SK-N-SH (cell line): ENCODE measurements around the gene IGF2BP2. TPM values are rescaled to one million over a fixed set of nuclear protein-coding genes. Genes with fewer than 3 reads are reported as not detected.

Experiments
- CTCF ChIA-PET: fragments of 300-600, 350-600 bp; formaldehyde crosslinking; extraction: SDS; loops from one replicate; lab custom pipeline; 2021; lab: Yijun Ruan, JAX
- POLR2A ChIA-PET: fragments of 350-600 bp; sonication (Branson Sonifier 250); formaldehyde crosslinking; extraction: SDS; loops from one replicate; lab custom pipeline; 2020; ENCODE audit warnings: antibody characterized with exemption, inconsistent platforms; lab: Yijun Ruan, JAX
- DNase-seq: peaks from one replicate; pipeline ENCODE4 v3.0.0; 2012
- H2AFZ ChIP-seq: fragments of 200-600 bp; sonication (generic); 2 replicates; pipeline ENCODE4 v1.8.1; 2016; ENCODE audit warnings: antibody characterized with exemption, mild to moderate bottlenecking, low read depth
- H3F3A ChIP-seq: fragments of 200-600 bp; sonication (generic); replicated peaks from 2 replicates; pipeline ENCODE3; 2016; ENCODE audit warnings: antibody characterized with exemption, mild to moderate bottlenecking; ENCODE audit not compliant: insufficient read depth
- H3K27ac ChIP-seq, 2 experiments: fragments of 200-500 bp in 1 of 2; fragments of 200-600 bp in 1 of 2; sonication (Bioruptor generic) in 1 of 2; sonication (generic), shearing (Covaris generic) in 1 of 2; 2 replicates each; pipeline versions ENCODE4 v1.5.1 to v1.6.1; 2014 to 2016; ENCODE audit warnings: low read depth in 2 of 2, inconsistent platforms in 1 of 2, low read length in 1 of 2, mild to moderate bottlenecking in 1 of 2, mixed read lengths in 1 of 2
- H3K27me3 ChIP-seq: fragments of 200-600 bp; sonication (generic), shearing (Covaris generic); 2 replicates; pipeline ENCODE4 v1.6.1; 2016; ENCODE audit warnings: mixed run types; ENCODE audit not compliant: insufficient read depth
- H3K36me3 ChIP-seq, 2 experiments: fragments of 200-500 bp in 1 of 2; fragments of 200-600 bp in 1 of 2; sonication (Bioruptor generic) in 1 of 2; sonication (generic) in 1 of 2; replicated peaks in 1 of 2; 2 replicates each; pipeline versions ENCODE3 to v1.5.1; 2014 to 2016; ENCODE audit warnings: low read length in 1 of 2, mild to moderate bottlenecking in 1 of 2; ENCODE audit not compliant: insufficient read depth in 2 of 2, control insufficient read depth in 1 of 2
- H3K4me1 ChIP-seq, 2 experiments: fragments of 200-500 bp in 1 of 2; fragments of 200-600 bp in 1 of 2; sonication (Bioruptor generic) in 1 of 2; sonication (generic), shearing (Covaris generic) in 1 of 2; 2 replicates each; pipeline versions ENCODE4 v1.5.1 to v1.6.1; 2014 to 2016; ENCODE audit warnings: low read depth in 1 of 2, low read length in 1 of 2, mixed run types in 1 of 2; ENCODE audit not compliant: insufficient read depth in 2 of 2, control insufficient read depth in 1 of 2
- H3K4me2 ChIP-seq: fragments of 200-600 bp; sonication (generic), shearing (Covaris generic); 2 replicates; pipeline ENCODE4 v1.6.1; 2017; ENCODE audit warnings: mixed run types
- H3K4me3 ChIP-seq, 2 experiments: fragments of 200-500 bp in 1 of 2; fragments of 200-600 bp in 1 of 2; sonication (Bioruptor generic) in 1 of 2; sonication (generic), shearing (Covaris generic) in 1 of 2; 2 replicates each; pipeline versions ENCODE4 v1.5.1 to v1.8.1; 2014 to 2016; ENCODE audit warnings: low read depth in 2 of 2, inconsistent platforms in 1 of 2, low read length in 1 of 2, mild to moderate bottlenecking in 1 of 2, mixed read lengths in 1 of 2, moderate library complexity in 1 of 2
- H3K79me2 ChIP-seq: fragments of 200-600 bp; sonication (generic); 2 replicates; pipeline ENCODE4 v1.8.1; 2017; ENCODE audit warnings: mild to moderate bottlenecking; ENCODE audit not compliant: insufficient read depth
- H3K9ac ChIP-seq: fragments of 200-600 bp; sonication (generic); 2 replicates; pipeline ENCODE4 v1.6.1; 2017; ENCODE audit warnings: mixed run types
- H3K9me2 ChIP-seq: fragments of 200-600 bp; sonication (generic); 2 replicates; pipeline ENCODE4 v1.6.1; 2017; ENCODE audit warnings: mixed run types
- H3K9me3 ChIP-seq: fragments of 200-600 bp; sonication (generic); 2 replicates; pipeline ENCODE4 v1.6.1; 2017; ENCODE audit warnings: mixed run types, mild to moderate bottlenecking, moderate library complexity
- H4K20me1 ChIP-seq: fragments of 200-600 bp; sonication (generic); 2 replicates; pipeline ENCODE4 v1.6.1; 2017; ENCODE audit warnings: mild to moderate bottlenecking, mixed run types; ENCODE audit not compliant: insufficient read depth
- EZH2phosphoT487 ChIP-seq: fragments of 200-600 bp; sonication (generic); IDR thresholded peaks from 2 replicates; pipeline ENCODE4 v1.6.1; 2017; ENCODE audit warnings: low read depth, mixed run types, mild to moderate bottlenecking, antibody characterized with exemption, moderate library complexity, borderline replicate concordance
- FOSL2 ChIP-seq: IDR thresholded peaks from 2 replicates; pipeline ENCODE4 v1.4.0; 2012; ENCODE audit warnings: low read depth, mild to moderate bottlenecking, moderate library complexity, borderline replicate concordance
- FOXM1 ChIP-seq: IDR thresholded peaks from 2 replicates; pipeline ENCODE4 v1.4.0; 2012; ENCODE audit warnings: low read depth, mild to moderate bottlenecking
- GABPA ChIP-seq: IDR thresholded peaks from 2 replicates; pipeline ENCODE4 v1.4.0; 2012; ENCODE audit warnings: low read depth, mild to moderate bottlenecking
- JUND ChIP-seq: IDR thresholded peaks from 2 replicates; pipeline ENCODE4 v1.4.0; 2012
- MAX ChIP-seq: IDR thresholded peaks from 2 replicates; pipeline ENCODE4 v1.4.0; 2012; ENCODE audit warnings: low read depth
- MXI1 ChIP-seq: IDR thresholded peaks from 2 replicates; pipeline ENCODE4 v1.6.1; 2012; ENCODE audit warnings: mild to moderate bottlenecking, low read depth, low read length, improper control_type of control experiment
- NFIC ChIP-seq: IDR thresholded peaks from 2 replicates; pipeline ENCODE4 v1.4.0; 2012; ENCODE audit warnings: borderline replicate concordance
- NRF1 ChIP-seq: IDR thresholded peaks from 2 replicates; pipeline ENCODE4 v1.6.1; 2012; ENCODE audit warnings: low read depth, mild to moderate bottlenecking, low read length
- PBX3 ChIP-seq: IDR thresholded peaks from 2 replicates; pipeline ENCODE4; 2012
- POLR2AphosphoS5 ChIP-seq: IDR thresholded peaks from 2 replicates; pipeline ENCODE4 v1.6.1; 2012; ENCODE audit warnings: low read depth, low read length
- RCOR1 ChIP-seq: fragments of 150-350 bp; IDR thresholded peaks from 2 replicates; pipeline ENCODE4 v1.6.1; 2017; ENCODE audit warnings: antibody characterized with exemption, low read length
- RXRA ChIP-seq: IDR thresholded peaks from 2 replicates; pipeline ENCODE4 v1.4.0; 2012; ENCODE audit warnings: low read depth, mild to moderate bottlenecking, borderline replicate concordance
- SMC3 ChIP-seq: IDR thresholded peaks from 2 replicates; pipeline ENCODE4 v1.6.1; 2012; ENCODE audit warnings: low read depth, low read length, improper control_type of control experiment
- TCF12 ChIP-seq: IDR thresholded peaks from 2 replicates; pipeline ENCODE4 v1.4.0; 2012
- TEAD4 ChIP-seq: IDR thresholded peaks from 2 replicates; pipeline ENCODE4 v1.4.0; 2012; ENCODE audit warnings: mild to moderate bottlenecking, borderline replicate concordance; ENCODE audit not compliant: insufficient read depth
- ZBTB33 ChIP-seq: IDR thresholded peaks from 2 replicates; pipeline ENCODE4 v1.4.0; 2012; ENCODE audit warnings: low read depth, borderline replicate concordance
- WGBS: methylation state at CpG from one replicate; pipeline ENCODE4 v1.1.6; 2017; ENCODE audit warnings: low lambda C conversion rate; 5-methylcytosine and 5-hydroxymethylcytosine counted together
- polyA plus RNA-seq, 3 experiments: library from polyadenylated mRNA; depleted of rRNA; stranded (reverse); fragments of >200 nt; gene quantifications; 2 replicates each; pipeline ENCODE4 v1.2.3, GENCODE V29; 2012

The IGF2BP2 gene
- polyA plus RNA-seq, 1 of the 3 experiments (the other 2 are of a cell fraction) = 5.4 TPM

- no peak for TF ChIP-seq PBX3
- TF ChIP-seq SMC3 = no peak
- TF ChIP-seq MXI1 = no peak
- no peak for TF ChIP-seq TEAD4
- no peak for TF ChIP-seq RCOR1
Measured at GRCh38 chr3:185717627-185718402, 107.0 kb downstream of the IGF2BP2 start (continued).

GRCh38 chr3:185717121-185717520 lies 107.7 kb downstream of the IGF2BP2 start:
- Histone ChIP-seq H3K4me1 (peaks cover 9 to 43% of the 10 kb centered on the region in 2 experiments; a peak in 3 of 4 replicates), H3K79me2 (peaks cover 98% of the 10 kb centered on the region), H3F3A (peaks cover 23% of the 10 kb centered on the region), H4K20me1 (peaks cover 12% of the 10 kb centered on the region), H3K9me2 (no peaks in the 10 kb centered on the region), H3K9ac (peak overlapping the region; percentile 12), H3K4me2 (peak overlapping the region; percentile 18; the same call in 1 of the 2 replicates), H3K36me3 (peaks cover 0 to 2% of the 10 kb centered on the region in 2 experiments), H3K27ac (peak overlapping the region; percentile 50 to 83; a peak in 3 of 4 replicates), H2AFZ (no peak overlapping the region), H3K27me3 (no peaks in the 10 kb centered on the region), H3K4me3 (no peak overlapping the region), H3K9me3 (no peaks in the 10 kb centered on the region)
- DNase-seq = no peak
- POLR2A ChIA-PET = no interaction called here
- CTCF ChIA-PET = interaction anchor here (1.2 to 1.3 kb wide), 2 partner anchors 51 to 57 kb away, joined by 6 to 7 read pairs; no protein-coding TSS in a partner anchor
- TF ChIP-seq TCF12 (peak; percentile 48), TEAD4 (no peak)
- WGBS = 61% methylated on average over 4 of the region's 4 CpGs

GRCh38 chr3:185716436-185717108 lies 108.3 kb downstream of the IGF2BP2 start:
- H2AFZ ChIP-seq = no peak overlapping the region
- peaks cover 0 to 2% of the 10 kb centered on the region in 2 experiments for H3K36me3 ChIP-seq
- H3K79me2 ChIP-seq = peaks cover 98% of the 10 kb centered on the region
- H3K4me1 ChIP-seq = peaks cover 9 to 48% of the 10 kb centered on the region in 2 experiments; a peak in 3 of 4 replicates
- no peak overlapping the region for H3K4me3 ChIP-seq
- H3F3A ChIP-seq = peaks cover 28% of the 10 kb centered on the region
- CTCF ChIA-PET = interaction anchor here (1.2 to 1.4 kb wide), 3 partner anchors 39 to 56 kb away, joined by 4 to 7 read pairs (median 6); no protein-coding TSS in a partner anchor
- peak overlapping the region; percentile 12 for H3K9ac ChIP-seq
- peaks cover 17% of the 10 kb centered on the region for H4K20me1 ChIP-seq
- H3K9me2 ChIP-seq = no peaks in the 10 kb centered on the region
- POLR2A ChIA-PET = no interaction called here
- H3K27me3 ChIP-seq = no peaks in the 10 kb centered on the region
- no peaks in the 10 kb centered on the region for H3K9me3 ChIP-seq
- peak overlapping the region; percentile 50 to 83; a peak in 3 of 4 replicates for H3K27ac ChIP-seq
- DNase-seq = no peak
- 93% methylated on average over 8 of the region's 8 CpGs for WGBS
- peak overlapping the region; percentile 18; the same call in 1 of the 2 replicates for H3K4me2 ChIP-seq
- TF ChIP-seq MXI1 (no peak), NFIC (no peak), FOXM1 (no peak), PBX3 (no peak), FOSL2 (no peak), GABPA (no peak), RCOR1 (no peak), MAX (no peak), POLR2AphosphoS5 (no peak), EZH2phosphoT487 (no peak), RXRA (no peak), JUND (no peak), ZBTB33 (no peak), NRF1 (no peak)
